HS-5 (cell line): Measurements from ENCODE around the gene VSIR.

Experiments used
- DNase-seq: peaks from one replicate; pipeline ENCODE4 v3.0.0-alpha.2; 2012; ENCODE audit warnings: low read depth

VSIR gene

GRCh38 chr10:71712572-71713134, 60.7 kb downstream of the VSIR start:
- no peak for DNase-seq

GRCh38 chr10:71712170-71712569, 61.1 kb downstream of the VSIR start:
- no peak for DNase-seq

GRCh38 chr10:71711052-71711623, 62.2 kb downstream of the VSIR start:
- DNase-seq: no peak

GRCh38 chr10:71710519-71710918, 62.8 kb downstream of the VSIR start:
- DNase-seq: no peak

GRCh38 chr10:71708897-71709882, 64.1 kb downstream of the VSIR start:
- no peak for DNase-seq

GRCh38 chr10:71708301-71708703, 65.0 kb downstream of the VSIR start:
- no peak for DNase-seq

- no peak for DNase-seq
These were observed 66.0 kb downstream of the VSIR start for GRCh38 chr10:71707240-71707789.

- DNase-seq: no peak
These were observed 66.9 kb downstream of the VSIR start for GRCh38 chr10:71706216-71707121.

GRCh38 chr10:71705582-71705981, 67.7 kb downstream of the VSIR start:
- DNase-seq: no peak

- no peak for DNase-seq
These were observed 68.5 kb downstream of the VSIR start for GRCh38 chr10:71704816-71705215.

GRCh38 chr10:71703577-71703976, 69.7 kb downstream of the VSIR start:
- no peak for DNase-seq

- no peak for DNase-seq
These were observed 71.7 kb downstream of the VSIR start for GRCh38 chr10:71701496-71702132.

GRCh38 chr10:71700731-71701368, 72.5 kb downstream of the VSIR start:
- DNase-seq: no peak

- no peak for DNase-seq
These were observed 74.6 kb downstream of the VSIR start for GRCh38 chr10:71698737-71699136.

- DNase-seq: no peak
These were observed 75.2 kb downstream of the VSIR start for GRCh38 chr10:71697938-71698709.
